ENCODE results near the gene CPNE4. TPM values are rescaled to one million over a fixed set of nuclear protein-coding genes. Genes with fewer than 3 reads are reported as not detected.

The CPNE4 gene
- total RNA-seq, 1 donor: not detected

DNA sequence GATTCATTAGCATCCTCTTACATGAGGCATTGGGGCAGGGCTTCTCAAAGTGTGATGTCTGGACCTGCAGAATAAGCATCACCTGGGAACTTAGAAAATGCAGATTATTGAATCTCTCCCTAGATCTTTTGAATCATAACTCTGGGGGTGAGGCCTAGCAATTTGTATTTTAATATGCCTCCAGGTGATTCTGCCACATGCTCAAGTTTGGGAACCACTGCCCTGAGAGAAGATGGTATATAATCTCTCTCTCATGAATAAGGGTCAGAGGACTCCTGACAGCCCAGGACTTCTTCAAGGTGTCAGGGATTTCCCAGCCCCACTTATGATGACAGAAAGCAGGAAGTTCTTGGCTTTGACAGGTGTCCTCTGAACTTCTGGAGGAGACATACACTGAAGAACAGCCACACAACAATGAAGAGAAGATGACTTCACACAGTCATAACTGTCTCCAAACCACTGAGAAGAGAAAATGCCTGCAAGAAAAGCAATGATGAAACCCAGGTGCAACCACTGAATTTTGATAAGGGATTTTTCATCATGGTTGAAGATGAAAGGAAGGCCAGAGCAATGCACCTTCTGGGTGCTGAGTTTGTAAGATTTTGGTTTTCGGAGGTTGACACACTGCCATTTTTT, 320.1 kb downstream of the CPNE4 start:
- TF ChIP-seq, protein P1, sequence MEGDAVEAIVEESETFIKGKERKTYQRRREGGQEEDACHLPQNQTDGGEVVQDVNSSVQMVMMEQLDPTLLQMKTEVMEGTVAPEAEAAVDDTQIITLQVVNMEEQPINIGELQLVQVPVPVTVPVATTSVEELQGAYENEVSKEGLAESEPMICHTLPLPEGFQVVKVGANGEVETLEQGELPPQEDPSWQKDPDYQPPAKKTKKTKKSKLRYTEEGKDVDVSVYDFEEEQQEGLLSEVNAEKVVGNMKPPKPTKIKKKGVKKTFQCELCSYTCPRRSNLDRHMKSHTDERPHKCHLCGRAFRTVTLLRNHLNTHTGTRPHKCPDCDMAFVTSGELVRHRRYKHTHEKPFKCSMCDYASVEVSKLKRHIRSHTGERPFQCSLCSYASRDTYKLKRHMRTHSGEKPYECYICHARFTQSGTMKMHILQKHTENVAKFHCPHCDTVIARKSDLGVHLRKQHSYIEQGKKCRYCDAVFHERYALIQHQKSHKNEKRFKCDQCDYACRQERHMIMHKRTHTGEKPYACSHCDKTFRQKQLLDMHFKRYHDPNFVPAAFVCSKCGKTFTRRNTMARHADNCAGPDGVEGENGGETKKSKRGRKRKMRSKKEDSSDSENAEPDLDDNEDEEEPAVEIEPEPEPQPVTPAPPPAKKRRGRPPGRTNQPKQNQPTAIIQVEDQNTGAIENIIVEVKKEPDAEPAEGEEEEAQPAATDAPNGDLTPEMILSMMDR (IDR thresholded peaks at IDR 0.05; ENCODE audit: insufficient read depth, low read length): no peak
- H3K4me3 ChIP-seq (ENCODE audit: low read depth, low read length): no peak overlapping the region
- no peak for DNase-seq (ENCODE audit: low read depth)

DNA sequence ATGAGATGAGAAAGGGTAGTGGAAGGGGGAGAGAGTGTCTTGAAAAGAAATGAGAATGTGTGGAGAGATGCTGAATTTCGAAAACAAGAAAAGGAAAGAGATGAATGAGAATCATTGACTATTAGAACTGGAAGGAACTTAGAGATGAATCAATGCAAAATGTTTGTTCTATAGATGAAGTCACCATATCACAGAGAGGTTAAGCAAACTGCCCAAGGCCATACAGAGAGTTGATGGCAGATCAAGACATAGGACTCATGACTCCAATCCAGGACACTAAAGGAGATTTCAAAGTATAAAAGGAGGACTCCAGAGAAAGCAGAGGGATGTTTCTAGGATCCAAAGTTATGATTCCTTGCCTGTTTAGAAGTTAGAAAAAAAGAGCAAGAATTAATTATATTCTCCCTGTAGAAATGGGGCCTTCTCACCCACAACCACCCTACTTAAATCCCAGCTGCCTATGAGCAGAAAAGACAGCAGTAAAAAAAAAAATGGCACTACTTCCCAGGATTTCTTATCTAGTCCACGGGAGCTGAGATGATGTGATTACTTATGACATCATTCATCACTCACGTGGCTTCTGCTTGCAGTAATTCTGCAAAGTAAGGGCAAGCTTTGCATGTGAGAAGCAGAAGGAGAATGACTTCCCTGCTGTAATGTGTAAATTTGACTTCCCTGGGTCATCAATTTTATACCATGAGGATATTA, 321.2 kb downstream of the CPNE4 start:
- no peak overlapping the region for H3K4me3 ChIP-seq (ENCODE audit: low read depth, low read length)
- DNase-seq (ENCODE audit: low read depth): peak; percentile 2
- TF ChIP-seq, protein P1 (IDR thresholded peaks at IDR 0.05; ENCODE audit: insufficient read depth, low read length): no peak

DNA sequence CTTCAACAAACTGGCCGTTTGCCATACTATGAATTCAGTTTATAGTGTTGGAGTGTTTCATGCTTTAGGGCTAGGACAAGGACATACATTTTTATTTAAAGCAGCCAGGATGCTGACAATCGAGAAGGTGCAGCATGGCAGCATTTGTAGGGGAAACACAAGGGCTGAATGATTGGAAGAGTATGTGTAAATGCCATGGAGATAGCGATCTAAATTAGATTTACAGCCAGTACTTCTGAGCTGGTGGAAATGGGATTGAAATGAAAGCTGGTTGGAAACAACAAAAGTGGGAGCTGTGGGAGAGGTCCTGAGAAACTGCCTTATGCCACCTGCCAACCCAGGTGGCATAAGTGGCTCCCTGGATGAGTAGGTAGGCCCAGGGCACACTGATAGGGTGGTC, 322.2 kb downstream of the CPNE4 start:
- TF ChIP-seq, protein P1 (IDR thresholded peaks at IDR 0.05; ENCODE audit: insufficient read depth, low read length): no peak
- H3K4me3 ChIP-seq (ENCODE audit: low read depth, low read length): no peak overlapping the region
- DNase-seq (ENCODE audit: low read depth): no peak

DNA sequence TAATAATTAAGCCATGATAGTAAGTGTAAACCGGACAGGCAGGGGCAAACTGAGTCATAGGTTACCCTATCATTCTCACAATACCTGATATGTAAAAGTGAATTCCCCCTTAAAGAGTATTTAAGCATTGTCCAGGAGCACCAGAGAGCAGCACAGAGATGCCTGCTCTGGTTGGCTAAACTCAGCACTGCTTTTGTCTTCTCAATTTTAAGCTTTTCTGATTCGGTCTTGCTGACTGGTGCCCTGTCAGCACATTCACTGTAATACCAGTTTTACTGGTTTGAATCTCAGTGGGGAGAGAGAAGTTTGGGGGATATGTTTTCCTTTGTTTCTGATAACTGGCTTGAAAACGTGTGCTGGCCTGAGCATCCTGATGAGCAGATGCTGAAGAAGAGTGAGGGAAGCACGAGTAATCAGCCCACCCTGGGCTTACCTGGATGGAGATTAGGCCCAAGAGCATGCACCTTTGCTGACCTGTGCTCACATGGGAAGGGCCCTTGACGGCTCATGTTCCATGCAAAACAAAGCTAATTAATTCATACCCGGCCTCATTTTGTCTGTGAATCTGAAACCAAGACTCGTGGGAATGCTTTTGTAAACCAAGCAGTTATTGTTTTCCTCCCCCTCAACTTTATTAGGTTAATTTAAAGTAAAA, 323.6 kb downstream of the CPNE4 start:
- no peak overlapping the region for H3K4me3 ChIP-seq (ENCODE audit: low read depth, low read length)
- DNase-seq (ENCODE audit: low read depth): no peak
- TF ChIP-seq, protein P1 (IDR thresholded peaks at IDR 0.05; ENCODE audit: insufficient read depth, low read length): no peak

DNA sequence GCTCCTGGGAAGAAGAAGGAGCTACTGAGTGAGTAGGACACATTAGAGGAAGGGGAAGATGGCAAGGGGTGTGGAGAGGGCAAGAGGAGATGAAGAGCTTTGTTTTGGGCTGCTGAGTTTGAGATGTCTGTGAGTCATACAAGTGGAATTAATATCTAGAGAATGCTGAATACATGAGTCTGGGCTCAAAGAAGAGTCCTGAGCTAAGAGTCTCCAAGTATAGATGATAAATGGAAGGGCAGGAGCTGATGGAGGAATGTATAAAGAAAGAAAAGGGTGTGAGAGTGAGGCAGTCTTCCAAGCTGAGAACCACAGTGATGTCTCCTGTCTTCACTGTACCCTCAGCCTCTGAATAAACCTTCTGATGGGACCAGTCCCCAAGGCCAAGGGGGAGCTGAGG, 326.6 kb downstream of the CPNE4 start:
- no peak for DNase-seq (ENCODE audit: low read depth)
- no peak overlapping the region for H3K4me3 ChIP-seq (ENCODE audit: low read depth, low read length)
- TF ChIP-seq, protein P1 (IDR thresholded peaks at IDR 0.05; ENCODE audit: insufficient read depth, low read length): no peak

DNA sequence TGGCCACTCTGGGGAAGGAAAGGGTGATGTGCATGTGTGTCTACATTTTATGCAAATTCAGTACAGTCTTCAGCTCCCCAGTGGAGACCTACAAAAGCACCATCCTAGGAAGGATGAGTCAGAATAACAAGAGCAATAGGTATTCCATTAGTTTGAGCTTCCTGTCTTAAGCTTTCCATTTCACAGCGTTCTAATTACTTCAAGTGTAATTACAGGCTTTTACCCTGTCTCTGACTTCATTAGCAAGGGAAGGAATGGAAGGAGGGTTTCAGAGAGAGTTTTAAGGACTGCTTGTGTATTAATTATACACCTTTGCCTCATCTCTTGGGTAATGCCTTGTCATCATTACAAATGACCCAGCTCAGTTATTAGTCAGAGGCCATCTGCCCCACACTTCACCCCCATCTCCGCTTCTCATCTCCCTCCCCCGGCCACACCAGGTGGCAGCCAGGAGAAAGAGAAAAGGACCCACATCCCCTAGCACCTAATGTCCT, 329.2 kb downstream of the CPNE4 start:
- TF ChIP-seq, protein P1 (IDR thresholded peaks at IDR 0.05; ENCODE audit: insufficient read depth, low read length): no peak
- no peak for DNase-seq (ENCODE audit: low read depth)

More for the DNA sequence above, 329.2 kb downstream of the CPNE4 start:
- no peak overlapping the region for H3K4me3 ChIP-seq (ENCODE audit: low read depth, low read length)
